Forelimb muscle (tissue), 1 donor: ENCODE measurements around the gene SHISA9. TPM values are rescaled to one million over a fixed set of nuclear protein-coding genes. Genes with fewer than 3 reads are reported as not detected.

Source experiments
- DNase-seq: peaks from one replicate; pipeline ENCODE4 v3.0.0-alpha.2; 2013; ENCODE audit warnings: low read depth
- polyA plus RNA-seq: library from polyadenylated mRNA; unstranded; fragments of 120-200 nt; gene quantifications from one replicate; pipeline ENCODE4 v1.2.1, GENCODE V29; 2013; ENCODE audit not compliant: insufficient read length

SHISA9 gene
- polyA plus RNA-seq, 1 donor: 0.13 TPM

GRCh38 chr16:13070268-13070667 lies 168.9 kb downstream of the SHISA9 start:
- no peak for DNase-seq

- no peak for DNase-seq
Measured at GRCh38 chr16:13076878-13077277, 175.5 kb downstream of the SHISA9 start.

GRCh38 chr16:13077816-13078215 lies 176.4 kb downstream of the SHISA9 start:
- no peak for DNase-seq

- no peak for DNase-seq
Measured at GRCh38 chr16:13080531-13080930, 179.1 kb downstream of the SHISA9 start.

GRCh38 chr16:13081825-13082331 lies 180.5 kb downstream of the SHISA9 start:
- DNase-seq: no peak

GRCh38 chr16:13083681-13084080 lies 182.3 kb downstream of the SHISA9 start:
- no peak for DNase-seq

- no peak for DNase-seq
Measured at GRCh38 chr16:13084331-13084730, 182.9 kb downstream of the SHISA9 start.

GRCh38 chr16:13093661-13094060 lies 192.3 kb downstream of the SHISA9 start:
- DNase-seq: no peak

GRCh38 chr16:13095061-13095460 lies 193.7 kb downstream of the SHISA9 start:
- DNase-seq: no peak

- DNase-seq: no peak
Measured at GRCh38 chr16:13098536-13098935, 197.1 kb downstream of the SHISA9 start.

- no peak for DNase-seq
Measured at GRCh38 chr16:13099822-13100221, 198.4 kb downstream of the SHISA9 start.

- no peak for DNase-seq
Measured at GRCh38 chr16:13100970-13101369, 199.6 kb downstream of the SHISA9 start.

GRCh38 chr16:13101828-13102227 lies 200.4 kb downstream of the SHISA9 start:
- DNase-seq: no peak

- no peak for DNase-seq
Measured at GRCh38 chr16:13102401-13102800, 201.0 kb downstream of the SHISA9 start.

GRCh38 chr16:13103831-13104530 lies 202.6 kb downstream of the SHISA9 start:
- DNase-seq: no peak

- DNase-seq: no peak
Measured at GRCh38 chr16:13104772-13105171, 203.4 kb downstream of the SHISA9 start.

- no peak for DNase-seq
Measured at GRCh38 chr16:13105427-13105826, 204.0 kb downstream of the SHISA9 start.

GRCh38 chr16:13106464-13106863 lies 205.1 kb downstream of the SHISA9 start:
- DNase-seq: no peak

- no peak for DNase-seq
Measured at GRCh38 chr16:13108126-13108525, 206.7 kb downstream of the SHISA9 start.

- DNase-seq: no peak
Measured at GRCh38 chr16:13109171-13109570, 207.8 kb downstream of the SHISA9 start.

GRCh38 chr16:13110124-13110796 lies 208.9 kb downstream of the SHISA9 start:
- DNase-seq: no peak

- no peak for DNase-seq
Measured at GRCh38 chr16:13111747-13112146, 210.3 kb downstream of the SHISA9 start.

GRCh38 chr16:13113741-13114140 lies 212.3 kb downstream of the SHISA9 start:
- no peak for DNase-seq
